GM23338 (cell line): ENCODE measurements around the gene ZNF346. TPM values are rescaled to one million over a fixed set of nuclear protein-coding genes. Genes with fewer than 3 reads are reported as not detected.

ENCODE experiments used
- ATAC-seq: fragments of 200-7000 bp; cut with Tn5 transposase; 3 replicates; pipeline ENCODE4 v1.9.1; 2020
- DNase-seq: peaks from one replicate; pipeline ENCODE4 v3.0.0-alpha.2; 2015; ENCODE audit warnings: low spot score
- H2AFZ ChIP-seq: fragments of 200-600 bp; sonication (generic); 2 replicates; pipeline ENCODE4 v1.8.0; 2016; ENCODE audit warnings: antibody characterized with exemption, mild to moderate bottlenecking, moderate library complexity
- H3F3A ChIP-seq: fragments of 200-600 bp; sonication (generic); replicated peaks from 2 replicates; pipeline ENCODE4 v1.8.0; 2017; ENCODE audit warnings: antibody characterized with exemption, mixed run types, low read depth
- H3K27ac ChIP-seq: fragments of 200-600 bp; sonication (generic); 2 replicates; pipeline ENCODE4 v1.6.1; 2016; ENCODE audit warnings: low read depth
- H3K27me3 ChIP-seq: fragments of 200-600 bp; sonication (generic); 2 replicates; pipeline ENCODE4 v1.8.0; 2016; ENCODE audit warnings: mild to moderate bottlenecking, mixed run types, moderate library complexity; ENCODE audit not compliant: insufficient read depth
- H3K36me3 ChIP-seq: fragments of 200-600 bp; sonication (generic); 2 replicates; pipeline ENCODE4 v1.8.0; 2016; ENCODE audit warnings: mild to moderate bottlenecking; ENCODE audit not compliant: insufficient read depth
- H3K4me1 ChIP-seq: fragments of 200-600 bp; sonication (generic); 2 replicates; pipeline ENCODE4 v1.8.0; 2016; ENCODE audit warnings: mild to moderate bottlenecking, moderate library complexity; ENCODE audit not compliant: insufficient read depth
- H3K4me2 ChIP-seq: fragments of 200-600 bp; sonication (generic); 2 replicates; pipeline ENCODE4 v1.7.1; 2017; ENCODE audit warnings: mixed run types
- H3K4me3 ChIP-seq: fragments of 200-600 bp; sonication (generic); 2 replicates; pipeline ENCODE4 v1.6.1; 2016; ENCODE audit warnings: mixed run types
- H3K79me2 ChIP-seq: fragments of 200-600 bp; sonication (generic); replicated peaks from 2 replicates; pipeline ENCODE4 v1.8.0; 2017; ENCODE audit warnings: mild to moderate bottlenecking; ENCODE audit not compliant: insufficient read depth
- H3K9me2 ChIP-seq: fragments of 200-600 bp; sonication (generic); 2 replicates; pipeline ENCODE4 v1.8.0; 2017; ENCODE audit not compliant: insufficient read depth
- H4K20me1 ChIP-seq: fragments of 200-600 bp; sonication (generic); replicated peaks from 2 replicates; pipeline ENCODE4 v1.8.0; 2017; ENCODE audit warnings: mild to moderate bottlenecking; ENCODE audit not compliant: insufficient read depth
- H3K27ac Mint-ChIP-seq: 2 replicates; pipeline ENCODE4 v1.8.0; 2020; ENCODE audit warnings: inconsistent platforms, mild to moderate bottlenecking, moderate library complexity, mixed read lengths
- H3K27me3 Mint-ChIP-seq: 3 replicates; pipeline ENCODE4 v1.8.0; 2022; ENCODE audit warnings: low read depth, mild to moderate bottlenecking, moderate library complexity, mixed read lengths, inconsistent platforms; ENCODE audit not compliant: insufficient read depth, poor library complexity
- H3K36me3 Mint-ChIP-seq: 3 replicates; pipeline ENCODE4 v1.8.0; 2021; ENCODE audit warnings: low read depth, mild to moderate bottlenecking, inconsistent platforms, moderate library complexity, mixed read lengths
- H3K4me1 Mint-ChIP-seq: 3 replicates; pipeline ENCODE4 v1.8.0; 2020; ENCODE audit warnings: mild to moderate bottlenecking, inconsistent platforms, mixed read lengths
- H3K4me3 Mint-ChIP-seq: 3 replicates; pipeline ENCODE4 v1.8.0; 2021; ENCODE audit warnings: moderate library complexity, mild to moderate bottlenecking, inconsistent platforms, mixed read lengths
- H3K9me3 Mint-ChIP-seq: 3 replicates; pipeline ENCODE4 v1.8.0; 2020; ENCODE audit warnings: moderate library complexity, mild to moderate bottlenecking, inconsistent platforms, mixed read lengths
- CREB1 ChIP-seq: fragments of 250-450 bp; sonication (Bioruptor Pico); IDR thresholded peaks from 2 replicates; pipeline ENCODE4 v1.5.0; 2020; ENCODE audit warnings: low read depth, mild to moderate bottlenecking, moderate library complexity
- ETS1 ChIP-seq: IDR thresholded peaks from 2 replicates; pipeline ENCODE4 v1.6.1; 2016; ENCODE audit warnings: antibody characterized with exemption
- EZH2 ChIP-seq: fragments of 200-600 bp; sonication (generic); IDR thresholded peaks from one replicate; pipeline ENCODE4 v1.8.0; 2017; ENCODE audit warnings: antibody characterized with exemption, mild to moderate bottlenecking, low read depth; ENCODE audit not compliant: unreplicated experiment
- EZH2phosphoT487 ChIP-seq: fragments of 200-600 bp; sonication (generic); IDR thresholded peaks from one replicate; pipeline ENCODE4 v1.8.1; 2018; ENCODE audit warnings: antibody characterized with exemption; ENCODE audit not compliant: unreplicated experiment
- JUNB ChIP-seq: IDR thresholded peaks from one replicate; pipeline ENCODE4 v1.6.1; 2016; ENCODE audit warnings: antibody characterized with exemption; ENCODE audit not compliant: unreplicated experiment
- NANOG ChIP-seq: IDR thresholded peaks from 2 replicates; pipeline ENCODE4 v1.6.1; 2016; ENCODE audit warnings: antibody characterized with exemption, borderline replicate concordance
- POLR2AphosphoS5 ChIP-seq: IDR thresholded peaks from 2 replicates; pipeline ENCODE4 v1.6.1; 2016; ENCODE audit warnings: antibody characterized with exemption, low read depth
- STAT1 ChIP-seq: IDR thresholded peaks from one replicate; pipeline ENCODE4 v1.6.1; 2016; ENCODE audit warnings: antibody characterized with exemption; ENCODE audit not compliant: unreplicated experiment
- ZNF114 ChIP-seq: fragments of 250-450 bp; sonication (Bioruptor Pico); IDR thresholded peaks from 2 replicates; pipeline ENCODE4 v1.5.0; 2020; ENCODE audit warnings: mild to moderate bottlenecking, moderate library complexity
- ZNF331 ChIP-seq: fragments of 250-450 bp; sonication (Bioruptor Pico); IDR thresholded peaks from 2 replicates; pipeline ENCODE4 v1.5.0; 2020; ENCODE audit warnings: low read depth, mild to moderate bottlenecking, moderate library complexity
- polyA plus RNA-seq: library from polyadenylated mRNA; unstranded; fragments of >200 nt; fragmentation: Nextera tagmentation; extraction: Ambion mirVana; gene quantifications from 2 replicates; pipeline ENCODE4 v1.2.1, GENCODE V29; 2016
- total RNA-seq: library from RNA; depleted of rRNA; stranded (reverse); fragments of >200 nt; shearing (Covaris generic); gene quantifications from 2 replicates; pipeline ENCODE4 v1.2.3, GENCODE V29; 2014
- TF ChIP-seq, protein P1 (sequence below), 2 experiments: fragments of 200-600 bp in 1 of 2; sonication (generic) in 1 of 2; conservative IDR thresholded peaks; 2 replicates each; pipeline versions ENCODE4 v1.5.1 to v1.6.1; 2016 to 2017; ENCODE audit warnings: antibody characterized with exemption in 2 of 2, low read depth in 2 of 2, mild to moderate bottlenecking in 2 of 2, moderate library complexity in 1 of 2
- TF ChIP-seq, protein P2 (sequence below): IDR thresholded peaks from one replicate; pipeline ENCODE4 v1.6.1; 2018; ENCODE audit warnings: antibody characterized with exemption; ENCODE audit not compliant: unreplicated experiment

The ZNF346 gene
- total and polyA plus RNA-seq, 2 experiments from 2014 or later: 11.0 to 27.2 TPM

DNA sequence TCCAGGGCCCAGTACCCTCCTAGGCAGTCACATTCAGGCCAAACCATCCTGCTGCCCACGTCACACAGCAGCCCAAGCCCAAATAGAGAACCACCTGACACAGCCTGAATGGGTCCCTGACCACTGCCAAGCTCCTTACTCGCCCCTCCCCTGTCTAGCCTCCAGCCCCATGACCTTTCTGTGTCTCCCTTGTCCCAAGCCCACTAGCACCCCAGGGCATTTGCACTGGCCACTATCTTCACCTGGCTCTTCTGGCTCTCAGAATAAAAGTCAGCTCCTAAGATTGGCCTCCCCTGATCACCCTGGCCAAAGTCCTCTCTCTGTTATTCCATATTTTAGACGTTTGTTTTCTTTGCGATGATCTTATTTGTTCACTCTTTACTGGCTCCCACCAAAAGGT lies 84.7 kb downstream of the ZNF346 start:
- no peak for TF ChIP-seq EZH2
- TF ChIP-seq, protein P1, sequence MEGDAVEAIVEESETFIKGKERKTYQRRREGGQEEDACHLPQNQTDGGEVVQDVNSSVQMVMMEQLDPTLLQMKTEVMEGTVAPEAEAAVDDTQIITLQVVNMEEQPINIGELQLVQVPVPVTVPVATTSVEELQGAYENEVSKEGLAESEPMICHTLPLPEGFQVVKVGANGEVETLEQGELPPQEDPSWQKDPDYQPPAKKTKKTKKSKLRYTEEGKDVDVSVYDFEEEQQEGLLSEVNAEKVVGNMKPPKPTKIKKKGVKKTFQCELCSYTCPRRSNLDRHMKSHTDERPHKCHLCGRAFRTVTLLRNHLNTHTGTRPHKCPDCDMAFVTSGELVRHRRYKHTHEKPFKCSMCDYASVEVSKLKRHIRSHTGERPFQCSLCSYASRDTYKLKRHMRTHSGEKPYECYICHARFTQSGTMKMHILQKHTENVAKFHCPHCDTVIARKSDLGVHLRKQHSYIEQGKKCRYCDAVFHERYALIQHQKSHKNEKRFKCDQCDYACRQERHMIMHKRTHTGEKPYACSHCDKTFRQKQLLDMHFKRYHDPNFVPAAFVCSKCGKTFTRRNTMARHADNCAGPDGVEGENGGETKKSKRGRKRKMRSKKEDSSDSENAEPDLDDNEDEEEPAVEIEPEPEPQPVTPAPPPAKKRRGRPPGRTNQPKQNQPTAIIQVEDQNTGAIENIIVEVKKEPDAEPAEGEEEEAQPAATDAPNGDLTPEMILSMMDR (conservative IDR thresholded peaks at IDR 0.05; ENCODE audit: low read depth in 2 of 2): no peak
- no peak for TF ChIP-seq POLR2AphosphoS5
- TF ChIP-seq STAT1: no peak
- no peak for TF ChIP-seq ETS1
- no peak for TF ChIP-seq NANOG
- TF ChIP-seq JUNB: no peak
- TF ChIP-seq ZNF331 (CRISPR knock-in tag): no peak
- TF ChIP-seq, protein P2, sequence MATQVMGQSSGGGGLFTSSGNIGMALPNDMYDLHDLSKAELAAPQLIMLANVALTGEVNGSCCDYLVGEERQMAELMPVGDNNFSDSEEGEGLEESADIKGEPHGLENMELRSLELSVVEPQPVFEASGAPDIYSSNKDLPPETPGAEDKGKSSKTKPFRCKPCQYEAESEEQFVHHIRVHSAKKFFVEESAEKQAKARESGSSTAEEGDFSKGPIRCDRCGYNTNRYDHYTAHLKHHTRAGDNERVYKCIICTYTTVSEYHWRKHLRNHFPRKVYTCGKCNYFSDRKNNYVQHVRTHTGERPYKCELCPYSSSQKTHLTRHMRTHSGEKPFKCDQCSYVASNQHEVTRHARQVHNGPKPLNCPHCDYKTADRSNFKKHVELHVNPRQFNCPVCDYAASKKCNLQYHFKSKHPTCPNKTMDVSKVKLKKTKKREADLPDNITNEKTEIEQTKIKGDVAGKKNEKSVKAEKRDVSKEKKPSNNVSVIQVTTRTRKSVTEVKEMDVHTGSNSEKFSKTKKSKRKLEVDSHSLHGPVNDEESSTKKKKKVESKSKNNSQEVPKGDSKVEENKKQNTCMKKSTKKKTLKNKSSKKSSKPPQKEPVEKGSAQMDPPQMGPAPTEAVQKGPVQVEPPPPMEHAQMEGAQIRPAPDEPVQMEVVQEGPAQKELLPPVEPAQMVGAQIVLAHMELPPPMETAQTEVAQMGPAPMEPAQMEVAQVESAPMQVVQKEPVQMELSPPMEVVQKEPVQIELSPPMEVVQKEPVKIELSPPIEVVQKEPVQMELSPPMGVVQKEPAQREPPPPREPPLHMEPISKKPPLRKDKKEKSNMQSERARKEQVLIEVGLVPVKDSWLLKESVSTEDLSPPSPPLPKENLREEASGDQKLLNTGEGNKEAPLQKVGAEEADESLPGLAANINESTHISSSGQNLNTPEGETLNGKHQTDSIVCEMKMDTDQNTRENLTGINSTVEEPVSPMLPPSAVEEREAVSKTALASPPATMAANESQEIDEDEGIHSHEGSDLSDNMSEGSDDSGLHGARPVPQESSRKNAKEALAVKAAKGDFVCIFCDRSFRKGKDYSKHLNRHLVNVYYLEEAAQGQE: no peak
- no peak for TF ChIP-seq ZNF114 (CRISPR knock-in tag)
- no peak for TF ChIP-seq CREB1 (CRISPR knock-in tag)
- no peak for TF ChIP-seq EZH2phosphoT487
- no peak overlapping the region for H3K27ac Mint-ChIP-seq
- H3K4me1 ChIP-seq: 0 out of 2 replicates have a peak, but pooled peaks cover 6% of the 10 kb centered on the region

More for the DNA sequence above, 84.7 kb downstream of the ZNF346 start:
- H3F3A ChIP-seq: no peaks in the 10 kb centered on the region
- H3K9me3 Mint-ChIP-seq: no peaks in the 10 kb centered on the region
- H3K36me3 Mint-ChIP-seq: no peaks in the 10 kb centered on the region
- no peaks in the 10 kb centered on the region for H3K9me2 ChIP-seq
- peaks cover 13% of the 10 kb centered on the region; the same call in 2 of the 3 replicates for H3K4me1 Mint-ChIP-seq
- no peak overlapping the region for H3K4me2 ChIP-seq
- H3K27ac ChIP-seq: no peak overlapping the region
- no peaks in the 10 kb centered on the region for H3K79me2 ChIP-seq
- no peak overlapping the region for H2AFZ ChIP-seq
- H3K27me3 Mint-ChIP-seq: peaks cover 11% of the 10 kb centered on the region
- ATAC-seq (no peak), DNase-seq (no peak)
- H3K4me3 Mint-ChIP-seq: no peak overlapping the region
- H3K36me3 ChIP-seq: no peaks in the 10 kb centered on the region
- no peaks in the 10 kb centered on the region for H4K20me1 ChIP-seq
- no peak overlapping the region for H3K4me3 ChIP-seq
- H3K27me3 ChIP-seq: no peaks in the 10 kb centered on the region
